ENCODE measurements around the gene KCNH6. TPM values are rescaled to one million over a fixed set of nuclear protein-coding genes. Genes with fewer than 3 reads are reported as not detected.

Gene KCNH6
- total RNA-seq, 1 experiment from 2014 or later = not detected

GRCh38 chr17:63542942-63543821, 20.0 kb downstream of the KCNH6 start:
- ChIA-PET POLR2A (no interaction called here), CTCF (interaction anchor here (0.7 kb wide), 1 partner anchor 160 kb away, joined by 6 read pairs; no protein-coding TSS in a partner anchor)
- no peaks in the 10 kb centered on the region for H3K4me1 ChIP-seq
- H3K36me3 ChIP-seq (ENCODE audit: control insufficient read depth, insufficient read depth, low read length) = no peaks in the 10 kb centered on the region
- no peak overlapping the region for H3K4me3 Mint-ChIP-seq (ENCODE audit: unreplicated experiment)
- H3K27me3 Mint-ChIP-seq (ENCODE audit: insufficient read depth, unreplicated experiment) = peaks cover 8% of the 10 kb centered on the region
- TF ChIP-seq CTCF (IDR thresholded peaks at IDR 0.05; ENCODE audit: insufficient read depth in 1 of 2, low read depth in 1 of 2, low read length in 1 of 2, severe bottlenecking in 1 of 2, unreplicated experiment in 1 of 2) = no peak
- H3K4me1 Mint-ChIP-seq (ENCODE audit: low read depth, unreplicated experiment) = no peaks in the 10 kb centered on the region
- H3K9me3 Mint-ChIP-seq (ENCODE audit: unreplicated experiment) = no peaks in the 10 kb centered on the region
- H3K27ac Mint-ChIP-seq (ENCODE audit: unreplicated experiment) = no peak overlapping the region
- H3K36me3 Mint-ChIP-seq (ENCODE audit: insufficient read depth, unreplicated experiment) = no peaks in the 10 kb centered on the region
- intact Hi-C loops (cut with micrococcal nuclease; ENCODE audit: unreplicated experiment) = no loop called here
- no peak overlapping the region for H3K4me3 ChIP-seq (ENCODE audit: low read depth, low read length)
- no peaks in the 10 kb centered on the region for H3K9me3 ChIP-seq
- no peaks in the 10 kb centered on the region; the same call in 1 of the 2 replicates for H3K27me3 ChIP-seq (replicated peaks; ENCODE audit: control insufficient read depth, insufficient read depth, low read length)
- DNase-seq = no peak
- BruUV-seq (replicated peaks) = no TSS peak

GRCh38 chr17:63543822-63544420, 20.8 kb downstream of the KCNH6 start:
- no peaks in the 10 kb centered on the region for H3K9me3 Mint-ChIP-seq (ENCODE audit: unreplicated experiment)
- Histone ChIP-seq H3K9me3 (no peaks in the 10 kb centered on the region), H3K4me3 (ENCODE audit: low read depth, low read length) (no peak overlapping the region), H3K4me1 (no peaks in the 10 kb centered on the region), H3K36me3 (ENCODE audit: control insufficient read depth, insufficient read depth, low read length) (no peaks in the 10 kb centered on the region), H3K27me3 (replicated peaks; ENCODE audit: control insufficient read depth, insufficient read depth, low read length) (no peaks in the 10 kb centered on the region)
- ChIA-PET CTCF (interaction anchor here (0.7 kb wide), 1 partner anchor 161 kb away, joined by 6 read pairs; no protein-coding TSS in a partner anchor), POLR2A (no interaction called here)
- intact Hi-C loops (cut with micrococcal nuclease; ENCODE audit: unreplicated experiment) = no loop called here
- H3K27ac Mint-ChIP-seq (ENCODE audit: unreplicated experiment) = no peak overlapping the region
- no peak for DNase-seq
- no peaks in the 10 kb centered on the region for H3K36me3 Mint-ChIP-seq (ENCODE audit: insufficient read depth, unreplicated experiment)
- BruUV-seq (replicated peaks) = no TSS peak
- no peaks in the 10 kb centered on the region for H3K4me1 Mint-ChIP-seq (ENCODE audit: low read depth, unreplicated experiment)
- no peak for TF ChIP-seq CTCF (IDR thresholded peaks at IDR 0.05; ENCODE audit: insufficient read depth in 1 of 2, low read depth in 1 of 2, low read length in 1 of 2, severe bottlenecking in 1 of 2, unreplicated experiment in 1 of 2)
- H3K27me3 Mint-ChIP-seq (ENCODE audit: insufficient read depth, unreplicated experiment) = peaks cover 8% of the 10 kb centered on the region
- H3K4me3 Mint-ChIP-seq (ENCODE audit: unreplicated experiment) = no peak overlapping the region

GRCh38 chr17:63544467-63545301, 21.5 kb downstream of the KCNH6 start:
- no TSS peak for BruUV-seq (replicated peaks)
- H3K27me3 Mint-ChIP-seq (ENCODE audit: insufficient read depth, unreplicated experiment) = peaks cover 2% of the 10 kb centered on the region
- no peak for DNase-seq
- no peaks in the 10 kb centered on the region for H3K36me3 Mint-ChIP-seq (ENCODE audit: insufficient read depth, unreplicated experiment)
- H3K9me3 Mint-ChIP-seq (ENCODE audit: unreplicated experiment) = no peaks in the 10 kb centered on the region
- no peaks in the 10 kb centered on the region for H3K4me1 Mint-ChIP-seq (ENCODE audit: low read depth, unreplicated experiment)
- no peaks in the 10 kb centered on the region for H3K27me3 ChIP-seq (replicated peaks; ENCODE audit: control insufficient read depth, insufficient read depth, low read length)
- H3K4me3 ChIP-seq (ENCODE audit: low read depth, low read length) = no peak overlapping the region
- POLR2A ChIA-PET = no interaction called here
- no peaks in the 10 kb centered on the region for H3K36me3 ChIP-seq (ENCODE audit: control insufficient read depth, insufficient read depth, low read length)
- H3K4me3 Mint-ChIP-seq (ENCODE audit: unreplicated experiment) = no peak overlapping the region
- CTCF ChIA-PET = no interaction called here
- H3K27ac Mint-ChIP-seq (ENCODE audit: unreplicated experiment) = no peak overlapping the region
- TF ChIP-seq CTCF (IDR thresholded peaks at IDR 0.05; ENCODE audit: insufficient read depth in 1 of 2, low read depth in 1 of 2, low read length in 1 of 2, severe bottlenecking in 1 of 2, unreplicated experiment in 1 of 2) = no peak
- H3K4me1 ChIP-seq = no peaks in the 10 kb centered on the region
- intact Hi-C loops (cut with micrococcal nuclease; ENCODE audit: unreplicated experiment) = no loop called here
- no peaks in the 10 kb centered on the region for H3K9me3 ChIP-seq

Data from Caco-2 (cell line).